ENCODE measurements around the gene ETV3L.

DNA sequence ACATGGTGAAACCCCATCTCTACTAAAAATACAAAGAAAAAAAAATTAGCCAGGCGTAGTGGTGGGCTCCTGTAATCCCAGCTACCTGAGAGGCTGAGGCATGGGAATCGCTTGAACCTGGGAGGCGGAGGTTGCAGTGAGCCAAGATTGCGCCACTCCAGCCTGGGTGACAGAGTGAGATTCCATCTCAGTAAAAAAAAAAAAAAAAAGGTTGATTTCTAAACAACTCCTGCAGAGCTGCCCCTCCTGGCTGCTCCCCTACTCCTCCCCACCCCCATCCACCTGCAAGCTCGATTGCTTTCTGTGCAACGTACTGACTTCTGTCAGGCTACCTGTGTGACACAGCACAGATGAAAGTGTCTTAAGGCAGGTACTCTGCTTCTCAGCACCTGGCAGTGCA lies 13.3 kb downstream of the ETV3L start:
- TF ChIP-seq POLR2A (IDR thresholded peaks at IDR 0.05; ENCODE audit: low read depth, low read length) (no peak), TAF1 (IDR thresholded peaks at IDR 0.05; ENCODE audit: borderline replicate concordance, low read depth, low read length) (no peak)
